Suprapubic skin (tissue), 4 donors: ENCODE data around the gene TNFRSF9. TPM values are rescaled to one million over a fixed set of nuclear protein-coding genes. Genes with fewer than 3 reads are reported as not detected.
"Not testable (repeated sequence)": the region's sequence is repeated elsewhere in the genome, so short reads cannot be mapped to it uniquely, and the experiment has no call there.

Source experiments
- DNase-seq, 2 donors: peaks; one replicate each; pipeline ENCODE4 v3.0.0-alpha.2; 2019; ENCODE audit warnings: low spot score in 2 of 2
- H3K27ac ChIP-seq: fragments of 200-600 bp; sonication (generic); one replicate; pipeline ENCODE4 v1.5.1; 2019
- H3K27me3 ChIP-seq: fragments of 200-600 bp; sonication (generic); one replicate; pipeline ENCODE4 v1.5.1; 2019
- H3K36me3 ChIP-seq: fragments of 200-600 bp; sonication (generic); one replicate; pipeline ENCODE4 v1.5.1; 2019
- H3K4me1 ChIP-seq: fragments of 200-600 bp; sonication (generic); one replicate; pipeline ENCODE4 v1.5.1; 2019
- H3K4me3 ChIP-seq: fragments of 200-600 bp; sonication (generic); one replicate; pipeline ENCODE4 v1.5.1; 2019; ENCODE audit warnings: mild to moderate bottlenecking
- H3K9me3 ChIP-seq: fragments of 200-600 bp; sonication (generic); one replicate; pipeline ENCODE4 v1.5.1; 2019
- CTCF ChIP-seq, 2 donors: fragments of 200-600 bp in 1 of 2; fragments of 450-650 bp in 1 of 2; sonication (generic) in 1 of 2; IDR thresholded peaks; one replicate each; pipeline ENCODE4 v1.5.1; 2016 to 2019; ENCODE audit warnings: antibody characterized with exemption in 2 of 2, mild to moderate bottlenecking in 1 of 2, moderate library complexity in 1 of 2
- EP300 ChIP-seq: sonication (generic); formaldehyde crosslinking; IDR thresholded peaks from one replicate; pipeline ENCODE4 v1.6.1; 2017; ENCODE audit warnings: antibody characterized with exemption
- POLR2A ChIP-seq, 2 donors: fragments of 450-650 bp; IDR thresholded peaks; one replicate each; pipeline ENCODE4 v1.6.1; 2017; ENCODE audit warnings: antibody characterized with exemption in 2 of 2, mild to moderate bottlenecking in 2 of 2, moderate library complexity in 2 of 2
- POLR2AphosphoS5 ChIP-seq, 3 donors: sonication (generic); formaldehyde crosslinking; IDR thresholded peaks; one replicate each; pipeline ENCODE4 v1.6.1; 2017; ENCODE audit warnings: antibody characterized with exemption in 3 of 3
- WGBS: methylation state at CpG from one replicate; pipeline ENCODE4 v1.1.5; 2018; 5-methylcytosine and 5-hydroxymethylcytosine counted together
- total RNA-seq, 4 donors: library from RNA; depleted of rRNA; stranded (reverse); fragments of >200 nt; gene quantifications; one replicate each; pipeline ENCODE4 v1.1.0, GENCODE V29; 2016

TNFRSF9 gene
- total RNA-seq, 4 donors from 2014 or later, result not detected

GRCh38 chr1:7964476-7964875, 23.8 kb upstream of the TNFRSF9 start:
- H3K36me3 ChIP-seq, result peaks cover 62% of the 10 kb centered on the region
- DNase-seq, result no peak
- TF ChIP-seq EP300, result no peak
- no peak for TF ChIP-seq CTCF (IDR thresholded peaks at IDR 0.05)
- TF ChIP-seq POLR2A (IDR thresholded peaks at IDR 0.05), result no peak
- TF ChIP-seq POLR2AphosphoS5 (IDR thresholded peaks at IDR 0.05), result no peak
- H3K4me3 ChIP-seq, result no peak overlapping the region
- H3K27ac ChIP-seq, result no peak overlapping the region
- H3K27me3 ChIP-seq, result no peaks in the 10 kb centered on the region
- peaks cover 31% of the 10 kb centered on the region for H3K4me1 ChIP-seq
- WGBS, result 77% methylated on average over 3 of the region's 3 CpGs
- H3K9me3 ChIP-seq, result no peaks in the 10 kb centered on the region

- not testable (repeated sequence) for H3K4me3 ChIP-seq, DNase-seq, H3K9me3 ChIP-seq, H3K27ac ChIP-seq, H3K27me3 ChIP-seq
- Histone ChIP-seq H3K4me1 (peaks cover 31% of the 10 kb centered on the region), H3K36me3 (peaks cover 55% of the 10 kb centered on the region)
- WGBS, result 85% methylated on average over 7 of the region's 7 CpGs
Measured at GRCh38 chr1:7963841-7964240, 23.2 kb upstream of the TNFRSF9 start.

GRCh38 chr1:7963378-7963730, 22.7 kb upstream of the TNFRSF9 start:
- Histone ChIP-seq H3K36me3 (peaks cover 51% of the 10 kb centered on the region), H3K4me1 (peaks cover 31% of the 10 kb centered on the region)
- not testable (repeated sequence) for H3K27ac ChIP-seq, H3K27me3 ChIP-seq, H3K9me3 ChIP-seq, H3K4me3 ChIP-seq, DNase-seq
- WGBS, result 95% methylated on average over 12 of the region's 12 CpGs

GRCh38 chr1:7962636-7963377, 22.2 kb upstream of the TNFRSF9 start:
- Histone ChIP-seq H3K36me3 (peaks cover 47% of the 10 kb centered on the region), H3K27me3 (no peaks in the 10 kb centered on the region), H3K27ac (no peak overlapping the region), H3K9me3 (no peaks in the 10 kb centered on the region), H3K4me3 (peak overlapping the region; percentile 69), H3K4me1 (peaks cover 31% of the 10 kb centered on the region)
- TF ChIP-seq POLR2A (IDR thresholded peaks at IDR 0.05), result no peak
- TF ChIP-seq POLR2AphosphoS5 (IDR thresholded peaks at IDR 0.05), result no peak
- TF ChIP-seq CTCF (IDR thresholded peaks at IDR 0.05), result no peak
- no peak for TF ChIP-seq EP300
- no peak for DNase-seq
- WGBS, result 86% methylated on average over 11 of the region's 11 CpGs

- TF ChIP-seq EP300 (no peak), POLR2AphosphoS5 (IDR thresholded peaks at IDR 0.05) (no peak)
- WGBS, result 0% methylated on average over 10 of the region's 10 CpGs
- no peaks in the 10 kb centered on the region for H3K9me3 ChIP-seq
- peaks cover 31% of the 10 kb centered on the region for H3K4me1 ChIP-seq
- H3K27me3 ChIP-seq, result no peaks in the 10 kb centered on the region
- no peak for DNase-seq
- H3K27ac ChIP-seq, result peak overlapping the region; percentile 81
- peak overlapping the region; percentile 69 for H3K4me3 ChIP-seq
- peaks cover 39% of the 10 kb centered on the region for H3K36me3 ChIP-seq
Measured at GRCh38 chr1:7962014-7962335, 21.3 kb upstream of the TNFRSF9 start.

GRCh38 chr1:7961216-7962013, 20.8 kb upstream of the TNFRSF9 start, which contains the start of gene PARK7:
Gene PARK7 (plus strand): TSS chr1:7961711. CDS start chr1:7962786, 1,075 bp downstream.
- H3K27ac ChIP-seq, result peak within 1 kb of the TSS; percentile 81
- WGBS, result 0% methylated on average over 29 of the region's 81 CpGs
- no peaks in the 10 kb centered on the region for H3K9me3 ChIP-seq
- H3K4me1 ChIP-seq, result peaks cover 31% of the 10 kb centered on the region
- peaks cover 34% of the 10 kb centered on the region for H3K36me3 ChIP-seq
- no peak for TF ChIP-seq EP300
- TF ChIP-seq CTCF (IDR thresholded peaks at IDR 0.05), result peak; percentile 4 to 52
- peak; percentile 38 to 93 (median 74) for TF ChIP-seq POLR2AphosphoS5 (IDR thresholded peaks at IDR 0.05)
- peak in 1 of 2 donors; percentile 97 for TF ChIP-seq POLR2A (IDR thresholded peaks at IDR 0.05)
- H3K27me3 ChIP-seq, result no peaks in the 10 kb centered on the region
- peak; percentile 99 to 100 for DNase-seq
- H3K4me3 ChIP-seq, result peak within 1 kb of the TSS; percentile 69
